Subcutaneous abdominal adipose tissue (tissue), 5 donors: ENCODE results near the gene ZFR2.
"Not testable (repeated sequence)": the region's sequence is repeated elsewhere in the genome, so short reads cannot be mapped to it uniquely, and the experiment has no call there.

ENCODE experiments used
- H3K27ac ChIP-seq: one replicate; pipeline ENCODE4 v1.7.0; 2013; ENCODE audit warnings: low read depth, mild to moderate bottlenecking, inconsistent platforms, low read length, moderate library complexity
- H3K27me3 ChIP-seq, 5 donors: one replicate each; pipeline ENCODE4 v1.7.0; 2013; ENCODE audit warnings: low read length in 5 of 5, inconsistent platforms in 1 of 5; ENCODE audit not compliant: control insufficient read depth in 5 of 5, insufficient read depth in 4 of 5
- H3K36me3 ChIP-seq, 5 donors: one replicate each; pipeline ENCODE4 v1.7.0; 2013; ENCODE audit warnings: low read length in 5 of 5; ENCODE audit not compliant: control insufficient read depth in 5 of 5, insufficient read depth in 5 of 5
- H3K4me1 ChIP-seq, 5 donors: one replicate each; pipeline ENCODE4 v1.7.0; 2013; ENCODE audit warnings: low read length in 5 of 5, mild to moderate bottlenecking in 3 of 5, moderate library complexity in 1 of 5; ENCODE audit not compliant: control insufficient read depth in 5 of 5, insufficient read depth in 5 of 5
- H3K4me3 ChIP-seq, 5 donors: one replicate each; pipeline ENCODE4 v1.7.0; 2013; ENCODE audit warnings: low read length in 5 of 5, low read depth in 1 of 5
- H3K9ac ChIP-seq, 5 donors: one replicate each; pipeline ENCODE4 v1.7.0; 2013; ENCODE audit warnings: low read length in 5 of 5, mild to moderate bottlenecking in 4 of 5, moderate library complexity in 3 of 5
- H3K9me3 ChIP-seq, 5 donors: one replicate each; pipeline ENCODE4 v1.7.0; 2013; ENCODE audit warnings: low read length in 5 of 5; ENCODE audit not compliant: control insufficient read depth in 5 of 5
- donor health status: healthy.
- donor health status: healthy.
- donor health status: healthy.
- donor health status: healthy.
- donor health status: healthy.

The ZFR2 gene

GRCh38 chr19:3898426-3898825, 29.6 kb upstream of the ZFR2 start:
- Histone ChIP-seq H3K4me3 (no peak overlapping the region), H3K27ac (no peak overlapping the region), H3K9me3 (peaks cover 0 to 8% (median 6%) of the 10 kb centered on the region in 5 donors), H3K27me3 (peaks cover 0 to 5% (median 0%) of the 10 kb centered on the region in 5 donors), H3K36me3 (no peaks in the 10 kb centered on the region), H3K4me1 (no peaks in the 10 kb centered on the region), H3K9ac (no peak overlapping the region)

DNA sequence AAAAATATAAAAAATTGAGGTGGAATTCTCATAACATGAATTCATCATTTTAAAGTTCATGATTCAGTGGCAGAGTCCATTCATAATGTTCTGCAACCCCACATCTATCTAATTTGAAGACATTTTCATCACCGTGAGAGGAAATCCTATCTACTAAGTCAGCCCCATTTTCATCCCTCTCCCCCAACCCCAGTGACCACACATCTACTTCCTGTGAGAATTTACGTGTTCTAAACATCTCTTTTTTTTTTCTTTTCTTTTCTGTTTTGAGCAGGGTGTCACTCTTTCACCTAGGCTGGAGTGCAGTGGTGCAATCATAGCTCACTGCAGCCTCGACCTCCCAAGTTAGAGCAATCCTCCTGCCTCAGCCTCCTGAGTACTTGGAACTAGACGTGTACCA, 29.1 kb upstream of the ZFR2 start:
- Histone ChIP-seq H3K9me3 (peaks cover 0 to 8% (median 6%) of the 10 kb centered on the region in 5 donors), H3K27me3 (peaks cover 0 to 5% (median 0%) of the 10 kb centered on the region in 5 donors), H3K27ac (no peak overlapping the region), H3K36me3 (no peaks in the 10 kb centered on the region), H3K4me1 (no peaks in the 10 kb centered on the region), H3K9ac (no peak overlapping the region), H3K4me3 (no peak overlapping the region)

- Histone ChIP-seq H3K27ac (no peak overlapping the region), H3K4me1 (no peaks in the 10 kb centered on the region), H3K9me3 (peaks cover 0 to 8% (median 6%) of the 10 kb centered on the region in 5 donors), H3K9ac (no peak overlapping the region), H3K4me3 (no peak overlapping the region), H3K36me3 (no peaks in the 10 kb centered on the region), H3K27me3 (peaks cover 0 to 2% (median 0%) of the 10 kb centered on the region in 5 donors)
Observed at GRCh38 chr19:3895788-3896187, 26.9 kb upstream of the ZFR2 start.

DNA sequence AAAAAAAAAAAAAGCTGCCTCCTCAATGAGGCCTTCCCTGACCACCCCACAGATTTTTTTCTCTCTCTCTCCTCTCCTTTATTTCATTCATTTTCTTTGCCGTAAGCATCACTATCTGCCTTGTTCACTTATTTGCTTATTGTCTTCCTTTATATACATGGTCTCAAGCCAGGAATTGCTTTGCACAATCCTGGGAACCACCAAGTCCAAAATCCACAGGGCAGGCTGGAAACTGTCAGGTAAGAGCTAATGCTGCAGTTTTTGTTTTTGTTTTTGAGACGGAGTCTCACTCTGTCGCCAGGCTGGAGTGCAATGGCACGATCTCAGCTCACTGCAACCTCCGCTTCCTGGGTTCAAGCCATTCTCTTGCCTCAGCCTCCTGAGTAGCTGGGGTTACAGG, 26.1 kb upstream of the ZFR2 start:
- not testable (repeated sequence) for H3K4me3 ChIP-seq, H3K27me3 ChIP-seq, H3K9me3 ChIP-seq, H3K27ac ChIP-seq, H3K4me1 ChIP-seq, H3K36me3 ChIP-seq, H3K9ac ChIP-seq

GRCh38 chr19:3893509-3894179, 24.8 kb upstream of the ZFR2 start:
- H3K9ac ChIP-seq, result no peak overlapping the region
- no peak overlapping the region for H3K27ac ChIP-seq
- H3K4me3 ChIP-seq, result no peak overlapping the region
- peaks cover 0 to 6% (median 4%) of the 10 kb centered on the region in 5 donors for H3K9me3 ChIP-seq
- H3K27me3 ChIP-seq, result peaks cover 0 to 2% (median 0%) of the 10 kb centered on the region in 5 donors
- no peaks in the 10 kb centered on the region for H3K4me1 ChIP-seq
- no peaks in the 10 kb centered on the region for H3K36me3 ChIP-seq

DNA sequence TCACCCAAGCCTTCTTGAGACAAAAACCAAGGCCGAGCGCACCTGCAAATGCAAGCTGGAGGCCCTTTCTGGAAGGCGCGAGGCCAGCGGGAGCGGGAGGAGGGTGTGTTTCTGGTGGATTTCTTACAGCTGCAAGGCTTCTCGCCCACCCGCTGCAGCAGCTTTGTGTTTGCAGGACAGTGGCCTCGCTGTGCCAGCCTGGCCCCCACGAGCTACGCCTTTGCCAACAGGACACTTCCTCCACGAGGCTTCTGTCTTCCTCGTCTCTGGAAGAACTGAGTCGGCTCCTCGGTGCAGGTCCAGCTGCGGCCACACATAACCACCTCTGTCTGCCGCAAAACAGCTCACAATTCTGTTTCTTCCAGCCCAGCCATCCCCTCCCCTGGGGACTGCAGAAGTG, 21.8 kb upstream of the ZFR2 start:
- no peak overlapping the region for H3K9ac ChIP-seq
- H3K4me3 ChIP-seq, result no peak overlapping the region
- no peak overlapping the region for H3K27ac ChIP-seq
- H3K27me3 ChIP-seq, result peaks cover 0 to 3% (median 0%) of the 10 kb centered on the region in 5 donors
- no peaks in the 10 kb centered on the region for H3K9me3 ChIP-seq
- H3K4me1 ChIP-seq, result no peaks in the 10 kb centered on the region
- H3K36me3 ChIP-seq, result no peaks in the 10 kb centered on the region

DNA sequence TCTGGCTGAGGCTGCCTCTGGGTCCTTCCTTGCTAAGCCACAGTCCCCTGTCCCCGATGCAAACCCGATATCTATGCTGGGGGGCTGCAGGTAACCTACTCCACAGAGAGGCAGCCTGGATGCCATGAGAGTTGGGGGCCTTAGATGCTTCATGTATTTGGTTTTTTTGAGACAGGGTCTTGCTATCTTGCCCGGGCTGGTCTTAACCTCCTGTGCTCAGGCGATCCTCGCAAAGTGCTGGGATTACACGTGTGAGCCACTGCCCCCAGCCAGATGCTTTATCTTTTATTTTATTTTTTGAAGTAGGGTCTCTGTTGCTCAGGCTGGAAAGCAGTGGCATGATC, 13.2 kb upstream of the ZFR2 start:
- no peak overlapping the region for H3K4me3 ChIP-seq
- H3K4me1 ChIP-seq, result no peaks in the 10 kb centered on the region
- peaks cover 25 to 59% (median 32%) of the 10 kb centered on the region in 5 donors for H3K27me3 ChIP-seq
- H3K27ac ChIP-seq, result no peak overlapping the region
- no peaks in the 10 kb centered on the region for H3K36me3 ChIP-seq
- H3K9me3 ChIP-seq, result peaks cover 0 to 3% (median 0%) of the 10 kb centered on the region in 5 donors
- no peak overlapping the region for H3K9ac ChIP-seq

DNA sequence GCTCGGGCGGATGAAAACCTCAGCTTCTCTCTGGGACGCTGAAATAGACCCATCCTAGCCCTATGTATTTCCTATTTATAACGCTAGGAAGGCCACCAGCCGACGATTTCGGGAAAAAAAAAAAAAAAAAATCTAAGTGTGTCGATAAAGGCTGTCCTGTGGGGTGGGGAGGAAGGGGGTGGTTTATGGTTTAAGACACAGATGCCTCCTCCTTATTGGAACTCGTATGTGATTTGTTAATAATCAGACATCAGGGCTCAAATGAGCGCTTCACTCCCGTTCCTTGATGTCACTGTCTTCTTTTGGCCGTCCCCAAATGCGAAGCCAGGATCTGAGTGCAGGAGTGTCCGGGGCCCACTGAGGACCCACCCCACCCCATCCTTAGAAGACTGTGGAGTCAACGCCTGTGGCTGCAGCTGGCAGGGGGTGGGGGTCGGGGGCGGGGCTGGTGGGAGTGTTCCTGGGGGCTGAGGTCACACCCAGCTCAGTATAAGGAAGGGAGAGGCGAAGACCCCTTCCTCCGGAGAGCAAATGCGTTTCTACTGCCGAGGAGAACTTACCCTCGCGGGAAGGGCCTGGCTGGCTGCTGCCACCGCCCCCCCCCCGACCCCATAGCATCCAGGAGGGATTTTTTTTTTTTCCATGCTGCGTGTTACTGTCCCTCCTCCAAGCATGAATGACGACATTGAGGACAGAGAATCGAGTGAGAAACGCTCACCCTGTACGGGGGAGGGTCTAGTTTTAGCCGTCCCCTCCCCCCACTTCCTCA, 12.6 kb upstream of the ZFR2 start:
- Histone ChIP-seq H3K27ac (no peak overlapping the region), H3K9ac (no peak overlapping the region), H3K4me1 (no peaks in the 10 kb centered on the region), H3K4me3 (no peak overlapping the region), H3K36me3 (no peaks in the 10 kb centered on the region), H3K27me3 (peaks cover 25 to 59% (median 32%) of the 10 kb centered on the region in 5 donors), H3K9me3 (peaks cover 0 to 3% (median 0%) of the 10 kb centered on the region in 5 donors)

DNA sequence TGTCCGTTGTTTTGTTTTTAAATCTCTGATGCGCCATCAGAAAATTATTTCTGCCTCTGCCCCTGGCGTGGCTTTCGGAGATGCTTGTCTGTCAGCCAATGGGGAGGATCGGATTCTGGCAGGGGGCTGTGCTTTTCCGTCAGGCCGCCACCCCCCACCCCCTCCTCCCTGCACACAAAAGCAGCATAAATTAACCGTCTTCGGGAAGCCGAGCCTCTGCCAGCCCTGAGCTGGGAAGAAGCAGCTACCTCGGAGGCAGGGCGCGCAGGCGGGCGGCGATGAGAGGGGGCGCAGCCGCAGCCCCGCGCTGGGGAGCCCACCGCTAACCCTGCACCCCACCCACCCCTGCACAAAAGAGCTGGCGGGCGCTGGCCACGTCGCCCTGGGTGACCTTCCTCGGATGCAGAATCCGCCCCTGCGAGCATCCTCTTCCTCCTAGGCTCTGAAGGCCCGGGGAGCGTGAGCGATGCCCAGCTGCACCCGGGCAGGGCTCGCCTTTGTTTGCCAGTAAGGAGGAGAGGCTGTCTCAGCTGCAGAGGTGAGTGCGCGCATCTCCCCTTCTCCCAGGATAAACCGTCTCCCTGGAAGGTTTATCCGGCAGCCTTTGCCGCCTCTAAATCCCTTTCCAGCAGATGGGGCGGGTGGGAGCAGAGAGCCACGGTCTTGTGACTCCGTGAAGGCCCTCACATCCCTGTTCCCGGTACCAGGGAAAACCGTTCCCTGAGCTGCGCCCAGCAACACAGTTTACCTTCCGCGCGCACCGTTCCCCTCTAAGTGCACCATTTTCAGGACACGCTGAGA, 11.8 kb upstream of the ZFR2 start, which contains the start of gene ATCAY:
Gene ATCAY (plus strand): TSS at position 215 of the 801 bp plus-strand sequence. CDS start 5,083 bp downstream, outside the sequence.
- Histone ChIP-seq H3K27me3 (peaks cover 25 to 58% (median 32%) of the 10 kb centered on the region in 5 donors), H3K9ac (no peak within 1 kb of the TSS), H3K36me3 (no peaks in the 10 kb centered on the region), H3K27ac (no peak within 1 kb of the TSS), H3K4me1 (no peaks in the 10 kb centered on the region), H3K4me3 (no peak within 1 kb of the TSS), H3K9me3 (peaks cover 0 to 3% (median 0%) of the 10 kb centered on the region in 5 donors)
